ENCODE measurements around the gene CCSER1. TPM values are rescaled to one million over a fixed set of nuclear protein-coding genes. Genes with fewer than 3 reads are reported as not detected.
A peak's percentile ranks its signal among the peaks of the same experiment; 100 is the strongest.
"Not testable (repeated sequence)": the region's sequence is repeated elsewhere in the genome, so short reads cannot be mapped to it uniquely, and the experiment has no call there.

Gene CCSER1
- total RNA-seq, 6 donors from 2014 or later: 4.4 to 26.1 (median 13.8) TPM

DNA sequence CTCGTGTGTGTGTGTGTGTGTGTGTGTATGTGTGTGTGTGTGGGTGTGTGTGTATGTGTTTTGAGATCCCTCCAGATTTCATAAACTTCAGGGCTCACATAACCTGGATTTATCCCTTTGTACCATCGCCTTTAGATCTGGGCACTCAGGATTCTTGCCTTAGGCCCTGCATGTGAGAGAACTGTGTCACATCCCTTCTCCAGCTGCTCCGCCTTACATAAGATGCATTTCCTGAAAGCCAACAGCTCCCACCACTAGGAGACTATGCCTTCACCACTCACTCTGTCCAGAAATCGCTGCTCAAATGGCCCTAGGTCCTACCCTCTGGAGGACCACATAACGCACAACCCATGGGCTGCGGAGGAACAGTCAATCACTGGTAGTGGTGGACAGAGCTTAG, 348.8 kb downstream of the CCSER1 start:
- TF ChIP-seq, protein P1, sequence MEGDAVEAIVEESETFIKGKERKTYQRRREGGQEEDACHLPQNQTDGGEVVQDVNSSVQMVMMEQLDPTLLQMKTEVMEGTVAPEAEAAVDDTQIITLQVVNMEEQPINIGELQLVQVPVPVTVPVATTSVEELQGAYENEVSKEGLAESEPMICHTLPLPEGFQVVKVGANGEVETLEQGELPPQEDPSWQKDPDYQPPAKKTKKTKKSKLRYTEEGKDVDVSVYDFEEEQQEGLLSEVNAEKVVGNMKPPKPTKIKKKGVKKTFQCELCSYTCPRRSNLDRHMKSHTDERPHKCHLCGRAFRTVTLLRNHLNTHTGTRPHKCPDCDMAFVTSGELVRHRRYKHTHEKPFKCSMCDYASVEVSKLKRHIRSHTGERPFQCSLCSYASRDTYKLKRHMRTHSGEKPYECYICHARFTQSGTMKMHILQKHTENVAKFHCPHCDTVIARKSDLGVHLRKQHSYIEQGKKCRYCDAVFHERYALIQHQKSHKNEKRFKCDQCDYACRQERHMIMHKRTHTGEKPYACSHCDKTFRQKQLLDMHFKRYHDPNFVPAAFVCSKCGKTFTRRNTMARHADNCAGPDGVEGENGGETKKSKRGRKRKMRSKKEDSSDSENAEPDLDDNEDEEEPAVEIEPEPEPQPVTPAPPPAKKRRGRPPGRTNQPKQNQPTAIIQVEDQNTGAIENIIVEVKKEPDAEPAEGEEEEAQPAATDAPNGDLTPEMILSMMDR (IDR thresholded peaks at IDR 0.05): no peak
- TF ChIP-seq POLR2AphosphoS5 (IDR thresholded peaks at IDR 0.05) (no peak), EP300 (IDR thresholded peaks at IDR 0.05) (no peak), POLR2A (IDR thresholded peaks at IDR 0.05) (no peak)
- no peak overlapping the region for H3K4me3 ChIP-seq
- no peaks in the 10 kb centered on the region for H3K27me3 ChIP-seq
- H3K4me1 ChIP-seq: no peaks in the 10 kb centered on the region
- H3K36me3 ChIP-seq: no peaks in the 10 kb centered on the region
- no peaks in the 10 kb centered on the region for H3K9me3 ChIP-seq
- DNase-seq (no peak), ATAC-seq (ENCODE audit: low FRiP score in 2 of 2) (peak in 1 of 2 donors; percentile 40)
- H3K27ac ChIP-seq: no peak overlapping the region
- WGBS, 2 donors: 85 to 94% methylated on average over 6 of the region's 6 CpGs

DNA sequence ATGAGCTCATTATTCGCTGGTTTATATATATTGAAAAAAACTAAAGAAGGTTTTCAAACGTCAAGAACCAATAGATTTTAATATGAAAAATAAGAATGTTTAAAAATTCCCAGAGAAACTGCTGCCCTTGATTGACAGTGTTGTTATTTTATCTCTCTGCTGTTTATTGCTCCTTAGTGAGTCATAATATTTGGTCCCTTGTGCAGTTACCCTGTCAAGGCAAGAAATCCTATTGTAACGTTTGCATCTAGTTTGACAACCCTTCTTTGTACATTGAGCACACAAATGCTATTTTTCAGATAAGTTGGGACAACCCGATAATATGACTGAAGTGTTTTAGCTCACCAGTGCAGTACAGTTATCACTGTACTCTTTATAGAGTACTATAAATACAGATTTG, 349.4 kb downstream of the CCSER1 start:
- Histone ChIP-seq H3K9me3 (no peaks in the 10 kb centered on the region), H3K4me1 (no peaks in the 10 kb centered on the region), H3K4me3 (no peak overlapping the region), H3K36me3 (no peaks in the 10 kb centered on the region), H3K27ac (no peak overlapping the region), H3K27me3 (no peaks in the 10 kb centered on the region)
- no peak for ATAC-seq (ENCODE audit: low FRiP score in 2 of 2)
- WGBS, 2 donors: 81 to 84% methylated on average over 4 of the region's 4 CpGs
- DNase-seq: no peak
- no peak for TF ChIP-seq POLR2A (IDR thresholded peaks at IDR 0.05)
- TF ChIP-seq, protein P1 (IDR thresholded peaks at IDR 0.05): no peak

DNA sequence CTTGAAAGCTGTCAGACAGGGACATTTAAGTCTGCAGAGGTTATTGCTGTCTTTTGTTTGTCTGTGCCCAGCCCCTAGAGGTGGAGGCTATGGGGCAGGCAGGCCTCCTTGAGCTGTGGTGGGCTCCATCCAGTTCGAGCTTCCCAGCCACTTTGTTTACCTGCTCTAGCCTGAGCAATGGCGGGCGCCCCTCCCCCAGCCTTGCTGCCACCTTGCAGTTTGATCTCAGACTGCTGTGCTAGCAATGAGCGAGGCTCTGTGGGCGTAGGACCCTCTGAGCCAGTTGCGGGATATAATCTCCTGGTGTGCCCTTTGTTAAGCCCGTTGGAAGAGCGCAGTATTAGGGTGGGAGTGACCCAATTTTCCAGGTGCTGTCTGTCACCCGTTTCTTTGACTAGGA, 357.7 kb downstream of the CCSER1 start:
- not testable (repeated sequence) for H3K36me3 ChIP-seq; H3K9me3 ChIP-seq; H3K4me3 ChIP-seq; ATAC-seq (ENCODE audit: low FRiP score in 2 of 2); H3K27ac ChIP-seq; H3K27me3 ChIP-seq; H3K4me1 ChIP-seq
- WGBS, 2 donors: 93 to 95% methylated on average over 9 of the region's 9 CpGs
- DNase-seq: peak in 1 of 2 donors; percentile 33

DNA sequence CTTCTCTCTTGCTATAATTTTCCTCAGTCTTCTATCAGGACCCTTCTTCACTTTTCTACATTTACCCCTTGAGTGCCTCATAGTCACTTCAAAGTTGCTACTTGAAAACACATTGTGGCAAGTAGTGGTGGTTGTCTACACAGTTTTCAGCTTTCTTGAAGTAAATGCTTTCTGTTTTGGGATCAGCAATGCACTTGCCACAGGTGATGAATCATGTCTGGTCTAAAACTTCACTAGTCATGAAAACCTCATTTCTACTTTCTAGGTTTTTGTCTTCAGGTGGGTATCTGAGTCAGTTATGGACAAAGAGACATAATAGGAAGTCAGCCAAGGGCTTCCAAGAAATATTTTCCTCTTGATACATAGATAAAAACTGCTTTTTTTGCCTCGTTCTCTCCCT, 359.2 kb downstream of the CCSER1 start:
- 65 to 82% methylated on average over 1 of the region's 1 CpG for WGBS, 2 donors

GRCh38 chr4:90495211-90495610, 368.0 kb downstream of the CCSER1 start:
- TF ChIP-seq, protein P1 (IDR thresholded peaks at IDR 0.05): no peak
- TF ChIP-seq EP300 (IDR thresholded peaks at IDR 0.05): no peak
- no peak for TF ChIP-seq POLR2A (IDR thresholded peaks at IDR 0.05)
- DNase-seq: no peak
- no peaks in the 10 kb centered on the region for H3K36me3 ChIP-seq
- H3K27ac ChIP-seq: no peak overlapping the region
- no peaks in the 10 kb centered on the region for H3K27me3 ChIP-seq
- H3K4me3 ChIP-seq: no peak overlapping the region
- no peaks in the 10 kb centered on the region for H3K4me1 ChIP-seq
- WGBS, 2 donors: 49 to 50% methylated on average over 1 of the region's 1 CpG
- ATAC-seq (ENCODE audit: low FRiP score in 2 of 2): no peak
- peaks cover 0 to 4% (median 0%) of the 10 kb centered on the region in 4 donors for H3K9me3 ChIP-seq

More for the DNA sequence above, 359.2 kb downstream of the CCSER1 start:
- Histone ChIP-seq H3K27ac (no peak overlapping the region), H3K4me1 (no peaks in the 10 kb centered on the region), H3K4me3 (no peak overlapping the region), H3K27me3 (no peaks in the 10 kb centered on the region), H3K9me3 (peaks cover 0 to 4% (median 0%) of the 10 kb centered on the region in 4 donors), H3K36me3 (no peaks in the 10 kb centered on the region)
- no peak for ATAC-seq (ENCODE audit: low FRiP score in 2 of 2)
- TF ChIP-seq POLR2AphosphoS5 (IDR thresholded peaks at IDR 0.05) (no peak), EP300 (IDR thresholded peaks at IDR 0.05) (no peak), POLR2A (IDR thresholded peaks at IDR 0.05) (no peak)
- TF ChIP-seq, protein P1 (IDR thresholded peaks at IDR 0.05): no peak
- no peak for DNase-seq

All from upper lobe of left lung (tissue), 6 donors.